Measurements from ENCODE around the gene TIAM2. TPM values are rescaled to one million over a fixed set of nuclear protein-coding genes. Genes with fewer than 3 reads are reported as not detected.

TIAM2 gene
- total and polyA plus RNA-seq, 2 donors (not counting 3 experiments of a cell fraction or from before 2014, with no cell fraction given), result 9.6 to 18.5 TPM

DNA sequence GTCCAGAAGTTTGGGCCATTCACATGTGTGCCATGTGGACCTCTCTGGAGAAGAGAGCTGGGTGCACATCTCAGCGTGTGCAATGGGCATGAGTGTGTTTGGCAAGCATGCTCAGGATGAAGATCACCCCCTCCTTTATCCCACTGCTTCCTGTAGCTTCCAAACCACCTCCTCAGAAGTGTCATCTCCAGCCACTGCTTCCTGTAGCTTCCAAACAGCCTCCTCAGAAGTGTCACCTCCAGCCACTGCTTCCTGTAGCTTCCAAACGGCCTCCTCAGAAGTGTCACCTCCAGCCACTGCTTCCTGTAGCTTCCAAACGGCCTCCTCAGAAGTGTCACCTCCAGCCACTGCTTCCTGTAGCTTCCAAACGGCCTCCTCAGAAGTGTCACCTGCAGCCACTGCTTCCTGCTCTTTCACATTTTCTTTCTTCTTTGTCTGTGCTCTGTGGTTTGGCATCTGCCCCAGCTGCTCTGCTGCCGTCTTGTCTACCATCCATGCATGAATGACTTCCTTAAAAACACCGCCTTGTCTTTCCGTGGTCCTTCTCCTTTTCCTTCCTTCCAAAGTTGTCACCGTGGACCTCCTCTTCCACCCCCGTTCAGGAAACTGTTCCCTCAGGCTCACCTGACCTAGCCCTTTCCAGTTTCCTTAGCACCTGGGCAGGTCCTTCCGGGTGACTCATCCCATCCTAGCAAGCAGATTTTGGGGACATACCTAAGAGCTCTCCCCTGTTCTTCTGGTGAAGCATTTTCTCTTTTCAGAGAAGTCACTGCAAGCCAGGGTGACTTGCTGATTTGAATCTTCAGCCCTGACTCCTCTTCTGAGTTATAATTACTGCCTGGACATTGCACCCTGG, 43.5 kb upstream of the TIAM2 start:
- Histone ChIP-seq H3K36me3 (ENCODE audit: control insufficient read depth in 2 of 2, extremely low read depth in 1 of 2, insufficient read depth in 2 of 2, low read length in 2 of 2) (no peaks in the 10 kb centered on the region), H3K27me3 (ENCODE audit: control insufficient read depth in 2 of 2, insufficient read depth in 2 of 2, low read length in 2 of 2) (no peaks in the 10 kb centered on the region), H3K9me3 (replicated peaks; ENCODE audit: control insufficient read depth, insufficient read depth, low read length) (no peaks in the 10 kb centered on the region), H4K20me1 (replicated peaks; ENCODE audit: control insufficient read depth, extremely low read depth, insufficient read depth, low read length) (no peaks in the 10 kb centered on the region), H3K9ac (replicated peaks; ENCODE audit: extremely low read depth, insufficient read depth, low read length) (no peak overlapping the region), H3K4me2 (ENCODE audit: insufficient read depth, low read length) (no peak overlapping the region), H3K9me1 (replicated peaks; ENCODE audit: control insufficient read depth, extremely low read depth, insufficient read depth, low read length) (no peaks in the 10 kb centered on the region), H3K27ac (ENCODE audit: insufficient read depth, low read depth, low read length) (no peak overlapping the region), H3K4me1 (ENCODE audit: control insufficient read depth, extremely low read depth, insufficient read depth, low read length) (no peaks in the 10 kb centered on the region), H3K79me2 (ENCODE audit: control insufficient read depth, insufficient read depth, low read length) (no peaks in the 10 kb centered on the region), H3K4me3 (replicated peaks in 1 of 3; ENCODE audit: insufficient read depth in 1 of 3, low read depth in 1 of 3, low read length in 3 of 3) (no peak overlapping the region), H2AFZ (ENCODE audit: low read depth, low read length) (no peak overlapping the region)
- ChIA-PET POLR2A (no interaction called here), CTCF (interaction anchor here (0.5 to 1.8 kb wide), 2 partner anchors 83 to 704 kb away, joined by 4 read pairs; no protein-coding TSS in a partner anchor)
- intact Hi-C loops (cut with micrococcal nuclease), result no loop called here
- FAIRE-seq (no peak), DNase-seq (ENCODE audit: low read depth, low spot score) (no peak)
- dilution Hi-C loops (cut with MboI; ENCODE audit: extremely low pct_ligation_motif_present, low sequenced_read_pairs), result no loop called here
- TF ChIP-seq EZH2 (IDR thresholded peaks at IDR 0.05; ENCODE audit: borderline replicate concordance, low read depth, low read length, severe bottlenecking) (no peak), POLR2A (IDR thresholded peaks at IDR 0.05; ENCODE audit: low read depth, low read length) (no peak), FOS (IDR thresholded peaks at IDR 0.05; ENCODE audit: borderline replicate concordance, insufficient read depth, low read length) (no peak), JUN (IDR thresholded peaks at IDR 0.05; ENCODE audit: borderline replicate concordance, insufficient read depth, insufficient read length, low read depth) (no peak), MYC (IDR thresholded peaks at IDR 0.05; ENCODE audit: low read depth, low read length) (no peak)
- BruUV-seq (replicated peaks), result no TSS peak

GRCh38 chr6:154953644-154954043, 41.5 kb upstream of the TIAM2 start:
- TF ChIP-seq EZH2 (IDR thresholded peaks at IDR 0.05; ENCODE audit: borderline replicate concordance, low read depth, low read length, severe bottlenecking) (no peak), GATA2 (IDR thresholded peaks at IDR 0.05; ENCODE audit: insufficient read depth, insufficient read length, low read depth, low read length) (no peak), FOS (IDR thresholded peaks at IDR 0.05; ENCODE audit: borderline replicate concordance, insufficient read depth, low read length) (no peak), POLR2AphosphoS5 (IDR thresholded peaks at IDR 0.05; ENCODE audit: insufficient read depth, low read depth, low read length) (no peak), POLR2A (IDR thresholded peaks at IDR 0.05; ENCODE audit: low read depth, low read length) (no peak), JUN (IDR thresholded peaks at IDR 0.05; ENCODE audit: borderline replicate concordance, insufficient read depth, insufficient read length, low read depth) (no peak), MYC (IDR thresholded peaks at IDR 0.05; ENCODE audit: low read depth, low read length) (no peak)
- TF ChIP-seq, protein P1, sequence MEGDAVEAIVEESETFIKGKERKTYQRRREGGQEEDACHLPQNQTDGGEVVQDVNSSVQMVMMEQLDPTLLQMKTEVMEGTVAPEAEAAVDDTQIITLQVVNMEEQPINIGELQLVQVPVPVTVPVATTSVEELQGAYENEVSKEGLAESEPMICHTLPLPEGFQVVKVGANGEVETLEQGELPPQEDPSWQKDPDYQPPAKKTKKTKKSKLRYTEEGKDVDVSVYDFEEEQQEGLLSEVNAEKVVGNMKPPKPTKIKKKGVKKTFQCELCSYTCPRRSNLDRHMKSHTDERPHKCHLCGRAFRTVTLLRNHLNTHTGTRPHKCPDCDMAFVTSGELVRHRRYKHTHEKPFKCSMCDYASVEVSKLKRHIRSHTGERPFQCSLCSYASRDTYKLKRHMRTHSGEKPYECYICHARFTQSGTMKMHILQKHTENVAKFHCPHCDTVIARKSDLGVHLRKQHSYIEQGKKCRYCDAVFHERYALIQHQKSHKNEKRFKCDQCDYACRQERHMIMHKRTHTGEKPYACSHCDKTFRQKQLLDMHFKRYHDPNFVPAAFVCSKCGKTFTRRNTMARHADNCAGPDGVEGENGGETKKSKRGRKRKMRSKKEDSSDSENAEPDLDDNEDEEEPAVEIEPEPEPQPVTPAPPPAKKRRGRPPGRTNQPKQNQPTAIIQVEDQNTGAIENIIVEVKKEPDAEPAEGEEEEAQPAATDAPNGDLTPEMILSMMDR (IDR thresholded peaks at IDR 0.05; ENCODE audit: extremely low read depth in 1 of 2, insufficient read depth in 1 of 2, low read depth in 1 of 2, low read length in 2 of 2), result no peak
- TF ChIP-seq, protein P2, sequence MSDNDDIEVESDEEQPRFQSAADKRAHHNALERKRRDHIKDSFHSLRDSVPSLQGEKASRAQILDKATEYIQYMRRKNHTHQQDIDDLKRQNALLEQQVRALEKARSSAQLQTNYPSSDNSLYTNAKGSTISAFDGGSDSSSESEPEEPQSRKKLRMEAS (IDR thresholded peaks at IDR 0.05; ENCODE audit: insufficient read depth, insufficient read length), result no peak
- intact Hi-C loops (cut with micrococcal nuclease) (no loop called here), dilution Hi-C loops (cut with MboI; ENCODE audit: extremely low pct_ligation_motif_present, low sequenced_read_pairs) (no loop called here)
- Histone ChIP-seq H3K9me1 (replicated peaks; ENCODE audit: control insufficient read depth, extremely low read depth, insufficient read depth, low read length) (no peaks in the 10 kb centered on the region), H3K27me3 (ENCODE audit: control insufficient read depth in 2 of 2, insufficient read depth in 2 of 2, low read length in 2 of 2) (no peaks in the 10 kb centered on the region), H3K27ac (ENCODE audit: insufficient read depth, low read depth, low read length) (no peak overlapping the region), H3K4me2 (ENCODE audit: insufficient read depth, low read length) (no peak overlapping the region), H3K4me3 (replicated peaks in 1 of 3; ENCODE audit: insufficient read depth in 1 of 3, low read depth in 1 of 3, low read length in 3 of 3) (no peak overlapping the region), H3K9me3 (replicated peaks; ENCODE audit: control insufficient read depth, insufficient read depth, low read length) (no peaks in the 10 kb centered on the region), H4K20me1 (replicated peaks; ENCODE audit: control insufficient read depth, extremely low read depth, insufficient read depth, low read length) (no peaks in the 10 kb centered on the region), H3K4me1 (ENCODE audit: control insufficient read depth, extremely low read depth, insufficient read depth, low read length) (no peaks in the 10 kb centered on the region), H3K36me3 (ENCODE audit: control insufficient read depth in 2 of 2, extremely low read depth in 1 of 2, insufficient read depth in 2 of 2, low read length in 2 of 2) (no peaks in the 10 kb centered on the region), H2AFZ (ENCODE audit: low read depth, low read length) (no peak overlapping the region), H3K79me2 (ENCODE audit: control insufficient read depth, insufficient read depth, low read length) (no peaks in the 10 kb centered on the region), H3K9ac (replicated peaks; ENCODE audit: extremely low read depth, insufficient read depth, low read length) (no peak overlapping the region)
- no peak for FAIRE-seq
- ChIA-PET POLR2A (interaction anchor here (0.6 kb wide), 1 partner anchor 64 kb away, joined by 6 read pairs; no protein-coding TSS in a partner anchor), CTCF (interaction anchor here (0.5 kb wide), 1 partner anchor 71 kb away, joined by 4 read pairs; no protein-coding TSS in a partner anchor)
- DNase-seq (ENCODE audit: low read depth, low spot score), result no peak
- no TSS peak for BruUV-seq (replicated peaks)

Measured in endothelial cell of umbilical vein (primary cell).